HepG2 (cell line): ENCODE measurements around the gene MRPL39.

Source experiments
- CREB1 ChIP-seq, 2 experiments: fragments of 450-650 bp in 1 of 2; IDR thresholded peaks; 2 replicates each; pipeline ENCODE4 v1.6.1; 2016 to 2017; ENCODE audit warnings: control low read depth in 1 of 2, mild to moderate bottlenecking in 1 of 2, missing compliant biosample characterization in 1 of 2, missing genetic modification characterization in 1 of 2
- LRRFIP1 ChIP-seq: sonication (generic); formaldehyde crosslinking; conservative IDR thresholded peaks from 2 replicates; pipeline ENCODE4 v1.4.0; 2020; ENCODE audit warnings: missing genetic modification reagents
- POLR2A ChIP-seq, 2 experiments: IDR thresholded peaks; 2 replicates each; pipeline ENCODE4 v1.6.1; 2011; ENCODE audit warnings: low read depth in 2 of 2, low read length in 2 of 2, mild to moderate bottlenecking in 1 of 2, moderate library complexity in 1 of 2; ENCODE audit not compliant: insufficient read depth in 1 of 2
- USF2 ChIP-seq, 2 experiments: sonication (generic) in 1 of 2; formaldehyde crosslinking in 1 of 2; IDR thresholded peaks; 2 replicates each; pipeline versions ENCODE4 v1.5.1 to v1.6.1; 2011 to 2020; ENCODE audit warnings: borderline replicate concordance in 1 of 2, low read depth in 1 of 2, low read length in 1 of 2, mild to moderate bottlenecking in 1 of 2, missing genetic modification reagents in 1 of 2, moderate library complexity in 1 of 2
- ZNF253 ChIP-seq: sonication (generic); formaldehyde crosslinking; IDR thresholded peaks from 2 replicates; pipeline ENCODE4 v1.8.0; 2022; ENCODE audit warnings: mild to moderate bottlenecking, missing genetic modification reagents, borderline replicate concordance
- ZNF274 ChIP-seq: sonication (generic); formaldehyde crosslinking; IDR thresholded peaks from 2 replicates; pipeline ENCODE4 v1.5.1; 2020; ENCODE audit warnings: mild to moderate bottlenecking, missing genetic modification reagents

GRCh38 chr21:25640202-25640942 lies 33.1 kb upstream of the MRPL39 start:
- TF ChIP-seq CREB1 (IDR thresholded peaks at IDR 0.05) (no peak), CREB1 (CRISPR knock-in tag; IDR thresholded peaks at IDR 0.05) (no peak), POLR2A (IDR thresholded peaks at IDR 0.05; ENCODE audit: insufficient read depth in 1 of 2, low read depth in 2 of 2, low read length in 2 of 2) (no peak), USF2 (IDR thresholded peaks at IDR 0.05; ENCODE audit: low read depth, low read length) (no peak), USF2 (CRISPR knock-in tag; IDR thresholded peaks at IDR 0.05; ENCODE audit: borderline replicate concordance) (no peak), ZNF253 (no peak), LRRFIP1 (CRISPR knock-in tag) (no peak), ZNF274 (no peak)
